SU-DHL-6 (cell line): Measurements from ENCODE around the gene SLC5A6.

Experiments used
- H2AFZ ChIP-seq: fragments of 200-600 bp; sonication (generic); 2 replicates; pipeline ENCODE4 v1.6.1; 2014; ENCODE audit warnings: low read depth, mild to moderate bottlenecking, moderate library complexity, mixed read lengths, antibody characterized with exemption, low read length; ENCODE audit not compliant: severe bottlenecking
- H3F3A ChIP-seq: fragments of 200-600 bp; shearing (Covaris generic); 2 replicates; pipeline ENCODE4 v1.6.0; 2016; ENCODE audit warnings: antibody characterized with exemption, mild to moderate bottlenecking; ENCODE audit not compliant: insufficient read depth
- H3K27ac ChIP-seq: fragments of 200-600 bp; sonication (generic); 2 replicates; pipeline ENCODE4 v1.5.1; 2016; ENCODE audit warnings: low read depth, mild to moderate bottlenecking, low read length, moderate library complexity, mixed read lengths
- H3K27me3 ChIP-seq: fragments of 200-600 bp; sonication (generic), shearing (Covaris generic); 2 replicates; pipeline ENCODE4 v1.6.0; 2014; ENCODE audit warnings: mild to moderate bottlenecking, low read length
- H3K36me3 ChIP-seq: fragments of 200-600 bp; sonication (generic); 2 replicates; pipeline ENCODE4 v1.6.1; 2014; ENCODE audit warnings: mild to moderate bottlenecking, low read length, mixed read lengths
- H3K4me2 ChIP-seq: fragments of 300-600, 200-600 bp; shearing (Covaris generic), sonication (generic); 2 replicates; pipeline ENCODE4 v1.6.0; 2014; ENCODE audit warnings: low read length, low read depth, mild to moderate bottlenecking; ENCODE audit not compliant: poor library complexity, severe bottlenecking
- H3K4me3 ChIP-seq: fragments of 200-600 bp; sonication (generic); 2 replicates; pipeline ENCODE4 v1.5.1; 2014; ENCODE audit warnings: antibody characterized with exemption, low read length, mild to moderate bottlenecking, mixed read lengths; ENCODE audit not compliant: insufficient read depth, poor library complexity, severe bottlenecking
- H3K79me2 ChIP-seq: fragments of 200-600 bp; sonication (generic); 2 replicates; pipeline ENCODE4 v1.6.1; 2014; ENCODE audit warnings: mild to moderate bottlenecking, low read length, moderate library complexity; ENCODE audit not compliant: insufficient read depth
- H3K9ac ChIP-seq: fragments of 200-600 bp; sonication (generic); 2 replicates; pipeline ENCODE4 v1.7.0; 2014; ENCODE audit warnings: mild to moderate bottlenecking, low read length
- H3K9me2 ChIP-seq: fragments of 200-600 bp; sonication (generic); replicated peaks from 2 replicates; pipeline ENCODE4 v1.6.1; 2014; ENCODE audit warnings: low read length; ENCODE audit not compliant: insufficient read depth
- H3K9me3 ChIP-seq: fragments of 200-600 bp; sonication (generic); 2 replicates; pipeline ENCODE4 v1.6.1; 2014; ENCODE audit warnings: low read length, mixed read lengths; ENCODE audit not compliant: insufficient read depth
- H4K20me1 ChIP-seq: fragments of 200-600 bp; sonication (generic); 2 replicates; pipeline ENCODE4 v1.6.1; 2014; ENCODE audit warnings: low read depth, mild to moderate bottlenecking, antibody characterized with exemption, low read length, moderate library complexity, mixed read lengths
- CTCF ChIP-seq: fragments of 200-600 bp; sonication (generic); IDR thresholded peaks from one replicate; pipeline ENCODE4 v1.5.1; 2017; ENCODE audit warnings: antibody characterized with exemption, mild to moderate bottlenecking, low read length, moderate library complexity; ENCODE audit not compliant: insufficient read depth, poor library complexity, severe bottlenecking
- EZH2phosphoT487 ChIP-seq: fragments of 200-600 bp; sonication (generic), shearing (Covaris generic); conservative IDR thresholded peaks from 2 replicates; pipeline ENCODE4 v1.6.1; 2018; ENCODE audit warnings: mild to moderate bottlenecking, antibody characterized with exemption, low read length, moderate library complexity, mixed read lengths

The SLC5A6 gene

DNA sequence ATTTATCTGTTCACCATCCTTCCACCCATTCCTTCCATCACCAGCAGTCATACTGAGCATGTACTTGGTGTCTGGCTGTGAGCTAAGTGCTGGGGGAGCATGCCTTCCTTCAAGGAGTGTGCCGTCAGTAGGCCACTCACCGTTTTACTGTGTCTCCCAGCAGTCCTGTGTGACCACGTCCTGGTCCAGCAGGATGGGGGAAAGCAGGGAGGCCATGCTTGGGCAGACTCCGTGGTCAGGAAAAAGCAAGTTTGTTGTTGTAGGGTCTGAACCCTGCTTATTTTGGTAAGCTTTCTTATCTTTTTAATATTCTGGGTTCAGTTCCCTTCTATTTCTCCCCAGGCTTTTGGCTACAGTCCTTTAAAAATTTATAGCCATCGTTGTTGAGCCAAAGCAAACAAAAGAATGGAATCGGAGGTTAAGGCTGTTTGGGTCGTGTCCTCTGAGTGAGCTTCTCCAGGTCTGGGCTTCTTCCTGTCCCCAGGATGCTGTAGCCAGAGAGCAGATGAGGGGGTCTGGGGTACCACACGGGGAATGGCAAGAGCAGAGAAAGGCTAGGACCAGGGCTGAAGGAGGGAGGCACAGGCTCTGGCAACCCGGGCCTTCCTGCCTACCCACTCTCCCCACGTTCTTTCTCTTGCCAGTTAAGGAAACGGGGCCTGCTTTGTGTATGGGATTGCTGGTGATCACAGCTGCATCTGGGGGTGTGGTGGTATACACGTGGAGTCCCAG, 37.3 kb upstream of the SLC5A6 start:
- Histone ChIP-seq H2AFZ (no peak overlapping the region), H3K4me3 (no peak overlapping the region)

DNA sequence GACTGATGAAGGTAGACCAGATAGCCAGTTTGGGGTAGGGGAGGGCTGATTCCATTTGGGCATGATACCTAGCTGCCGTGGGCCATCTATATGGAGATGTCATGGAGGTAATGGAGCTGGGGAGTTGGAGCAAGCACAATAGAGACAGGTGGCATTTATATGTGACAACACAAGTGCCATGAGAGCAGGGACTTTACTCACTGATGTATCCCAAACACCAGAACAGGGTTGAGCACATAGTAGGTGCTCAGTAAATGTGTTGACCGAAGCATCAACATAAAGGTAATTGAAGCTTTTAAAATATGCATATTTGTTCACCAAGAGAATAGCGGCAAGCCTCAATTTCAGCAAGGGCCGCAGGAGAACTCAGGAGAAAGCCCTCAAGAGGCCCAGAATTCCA, 35.8 kb upstream of the SLC5A6 start:
- H3K4me3 ChIP-seq, result no peak overlapping the region

More for the DNA sequence above, 37.3 kb upstream of the SLC5A6 start:
- peaks cover 15% of the 10 kb centered on the region; the same call in 1 of the 2 replicates for H3F3A ChIP-seq
- no peaks in the 10 kb centered on the region for H3K36me3 ChIP-seq
- no peaks in the 10 kb centered on the region for H4K20me1 ChIP-seq
- H3K9ac ChIP-seq, result no peak overlapping the region
- no peak overlapping the region for H3K27ac ChIP-seq
- H3K9me2 ChIP-seq, result no peaks in the 10 kb centered on the region
- no peak overlapping the region for H3K4me2 ChIP-seq
- H3K27me3 ChIP-seq, result no peaks in the 10 kb centered on the region
- no peak for TF ChIP-seq EZH2phosphoT487
- TF ChIP-seq CTCF, result no peak
- H3K79me2 ChIP-seq, result no peaks in the 10 kb centered on the region
- no peaks in the 10 kb centered on the region for H3K9me3 ChIP-seq

GRCh38 chr2:27245626-27246025, 33.6 kb upstream of the SLC5A6 start:
- Histone ChIP-seq H2AFZ (no peak overlapping the region), H3K27ac (no peak overlapping the region), H3K9me2 (no peaks in the 10 kb centered on the region), H3K36me3 (no peaks in the 10 kb centered on the region), H3K27me3 (no peaks in the 10 kb centered on the region), H3K9me3 (no peaks in the 10 kb centered on the region), H3K4me2 (no peak overlapping the region), H4K20me1 (no peaks in the 10 kb centered on the region), H3K9ac (no peak overlapping the region), H3K79me2 (no peaks in the 10 kb centered on the region), H3F3A (peaks cover 15% of the 10 kb centered on the region; the same call in 1 of the 2 replicates), H3K4me3 (no peak overlapping the region)
- no peak for TF ChIP-seq CTCF
- TF ChIP-seq EZH2phosphoT487, result no peak

More for the DNA sequence above, 35.8 kb upstream of the SLC5A6 start:
- Histone ChIP-seq H4K20me1 (no peaks in the 10 kb centered on the region), H3K79me2 (no peaks in the 10 kb centered on the region), H3K9ac (no peak overlapping the region), H2AFZ (no peak overlapping the region), H3K27me3 (no peaks in the 10 kb centered on the region), H3K27ac (no peak overlapping the region), H3K9me2 (no peaks in the 10 kb centered on the region), H3K9me3 (no peaks in the 10 kb centered on the region), H3K4me2 (no peak overlapping the region), H3F3A (peaks cover 15% of the 10 kb centered on the region; the same call in 1 of the 2 replicates), H3K36me3 (no peaks in the 10 kb centered on the region)
- TF ChIP-seq CTCF (no peak), EZH2phosphoT487 (no peak)
